Mesothelial cell of epicardium (in vitro differentiated cells): ENCODE measurements around the gene C5orf34. TPM values are rescaled to one million over a fixed set of nuclear protein-coding genes. Genes with fewer than 3 reads are reported as not detected.

Experiments
- DNase-seq, 2 experiments: peaks; one replicate each; pipeline ENCODE4 v3.0.0; 2021; ENCODE audit warnings: low spot score in 2 of 2; ENCODE audit not compliant: unreplicated experiment in 2 of 2
- H3K27ac Mint-ChIP-seq: 2 replicates; pipeline ENCODE4 v1.8.0; 2021; ENCODE audit warnings: mixed read lengths
- H3K27me3 Mint-ChIP-seq: 2 replicates; pipeline ENCODE4 v1.8.0; 2021; ENCODE audit warnings: low read depth, mixed read lengths
- H3K36me3 Mint-ChIP-seq: 2 replicates; pipeline ENCODE4 v1.8.0; 2021; ENCODE audit warnings: mixed read lengths
- H3K4me1 Mint-ChIP-seq: 2 replicates; pipeline ENCODE4 v1.8.0; 2021; ENCODE audit warnings: mixed read lengths
- H3K4me3 Mint-ChIP-seq: 2 replicates; pipeline ENCODE4 v1.8.0; 2021; ENCODE audit warnings: mild to moderate bottlenecking, moderate library complexity, mixed read lengths
- H3K9me3 Mint-ChIP-seq: 2 replicates; pipeline ENCODE4 v1.8.0; 2021; ENCODE audit warnings: mixed read lengths
- total RNA-seq: library from RNA; stranded (reverse); gene quantifications from 3 replicates; pipeline ENCODE4 v1.2.1, GENCODE V29; 2021
- TF ChIP-seq, protein P1 (sequence below): fragments of 200-600 bp; sonication (generic); IDR thresholded peaks from one replicate; pipeline ENCODE4 v1.5.0; 2021; ENCODE audit warnings: antibody characterized with exemption; ENCODE audit not compliant: unreplicated experiment

Gene C5orf34
- total RNA-seq, 1 donor from 2014 or later, result 5.5 TPM

GRCh38 chr5:43548358-43548757 lies 33.4 kb upstream of the C5orf34 start:
- H3K9me3 Mint-ChIP-seq, result no peaks in the 10 kb centered on the region
- H3K4me1 Mint-ChIP-seq, result peaks cover 6% of the 10 kb centered on the region
- H3K36me3 Mint-ChIP-seq, result peaks cover 33% of the 10 kb centered on the region
- no peak for DNase-seq
- H3K27ac Mint-ChIP-seq, result no peak overlapping the region
- no peaks in the 10 kb centered on the region for H3K27me3 Mint-ChIP-seq
- no peak overlapping the region for H3K4me3 Mint-ChIP-seq
- TF ChIP-seq, protein P1, sequence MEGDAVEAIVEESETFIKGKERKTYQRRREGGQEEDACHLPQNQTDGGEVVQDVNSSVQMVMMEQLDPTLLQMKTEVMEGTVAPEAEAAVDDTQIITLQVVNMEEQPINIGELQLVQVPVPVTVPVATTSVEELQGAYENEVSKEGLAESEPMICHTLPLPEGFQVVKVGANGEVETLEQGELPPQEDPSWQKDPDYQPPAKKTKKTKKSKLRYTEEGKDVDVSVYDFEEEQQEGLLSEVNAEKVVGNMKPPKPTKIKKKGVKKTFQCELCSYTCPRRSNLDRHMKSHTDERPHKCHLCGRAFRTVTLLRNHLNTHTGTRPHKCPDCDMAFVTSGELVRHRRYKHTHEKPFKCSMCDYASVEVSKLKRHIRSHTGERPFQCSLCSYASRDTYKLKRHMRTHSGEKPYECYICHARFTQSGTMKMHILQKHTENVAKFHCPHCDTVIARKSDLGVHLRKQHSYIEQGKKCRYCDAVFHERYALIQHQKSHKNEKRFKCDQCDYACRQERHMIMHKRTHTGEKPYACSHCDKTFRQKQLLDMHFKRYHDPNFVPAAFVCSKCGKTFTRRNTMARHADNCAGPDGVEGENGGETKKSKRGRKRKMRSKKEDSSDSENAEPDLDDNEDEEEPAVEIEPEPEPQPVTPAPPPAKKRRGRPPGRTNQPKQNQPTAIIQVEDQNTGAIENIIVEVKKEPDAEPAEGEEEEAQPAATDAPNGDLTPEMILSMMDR, result no peak

DNA sequence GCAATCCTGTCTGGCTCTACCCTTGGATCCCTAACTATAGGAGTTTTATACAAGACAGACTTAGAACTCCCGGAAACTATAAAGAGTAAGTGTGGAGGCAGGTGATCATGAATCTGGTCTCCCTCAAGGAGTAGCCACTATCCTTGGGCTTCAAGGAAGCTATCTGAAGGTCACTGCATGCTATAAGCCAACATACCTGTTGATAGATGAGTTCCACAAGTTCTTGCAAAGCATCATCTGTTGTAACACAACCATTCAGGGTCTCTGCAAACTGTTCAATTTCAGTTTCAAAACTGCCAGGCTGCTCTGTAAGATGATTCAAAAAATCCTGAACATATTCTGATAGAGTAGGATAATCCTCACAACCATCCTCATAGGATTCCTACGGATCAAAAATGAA lies 32.6 kb upstream of the C5orf34 start:
- DNase-seq, result no peak
- Mint-ChIP-seq H3K9me3 (no peaks in the 10 kb centered on the region), H3K4me1 (peaks cover 7% of the 10 kb centered on the region), H3K36me3 (peaks cover 38% of the 10 kb centered on the region), H3K27ac (no peak overlapping the region), H3K4me3 (no peak overlapping the region), H3K27me3 (no peaks in the 10 kb centered on the region)
- TF ChIP-seq, protein P1, result no peak

DNA sequence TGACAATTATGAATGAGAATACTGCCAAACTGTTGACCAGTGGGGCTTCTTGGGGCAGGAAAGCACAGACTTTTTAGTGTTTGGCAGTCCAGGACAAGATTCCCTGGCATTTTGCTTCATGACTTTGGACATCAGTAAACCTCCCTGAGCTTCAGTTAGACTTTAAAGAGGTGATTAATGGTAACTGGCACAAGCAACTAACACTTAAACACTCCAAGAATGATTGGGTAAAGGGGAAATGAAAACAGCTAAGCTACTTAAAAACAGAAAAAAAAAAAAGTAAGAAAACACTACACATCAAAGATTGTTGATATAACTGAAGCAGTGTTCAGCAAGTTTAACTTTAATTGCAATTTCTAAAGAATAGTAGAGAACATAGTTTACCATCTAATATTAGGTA lies 28.5 kb upstream of the C5orf34 start:
- DNase-seq, result no peak
- H3K4me3 Mint-ChIP-seq, result no peak overlapping the region
- no peaks in the 10 kb centered on the region for H3K9me3 Mint-ChIP-seq
- TF ChIP-seq, protein P1, result no peak
- peak overlapping the region; percentile 36 for H3K27ac Mint-ChIP-seq
- no peaks in the 10 kb centered on the region for H3K27me3 Mint-ChIP-seq
- peaks cover 3% of the 10 kb centered on the region for H3K4me1 Mint-ChIP-seq
- peaks cover 40% of the 10 kb centered on the region for H3K36me3 Mint-ChIP-seq

DNA sequence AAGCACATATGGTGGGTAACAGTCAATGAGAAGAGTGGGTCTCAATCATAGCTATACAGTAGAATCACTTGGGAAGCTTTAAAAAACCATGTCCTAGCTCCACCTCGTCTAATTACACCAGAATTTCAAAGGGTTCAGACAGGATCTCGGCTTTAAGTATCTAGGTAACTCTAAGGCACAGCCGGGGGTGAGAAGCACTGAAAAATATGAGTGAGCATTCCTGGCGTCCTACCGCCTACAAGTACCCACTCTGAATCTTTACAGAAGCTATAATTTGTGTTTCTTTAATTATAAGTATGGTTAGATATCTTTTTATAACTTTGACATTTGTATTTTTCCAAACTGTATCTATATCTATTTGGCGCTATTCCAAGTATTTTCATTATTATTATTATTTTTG lies 25.8 kb upstream of the C5orf34 start:
- TF ChIP-seq, protein P1, result no peak
- Mint-ChIP-seq H3K4me3 (no peak overlapping the region), H3K27me3 (no peaks in the 10 kb centered on the region), H3K4me1 (peaks cover 3% of the 10 kb centered on the region), H3K36me3 (peaks cover 40% of the 10 kb centered on the region), H3K27ac (no peak overlapping the region), H3K9me3 (no peaks in the 10 kb centered on the region)
- DNase-seq, result no peak

GRCh38 chr5:43536972-43537371 lies 22.0 kb upstream of the C5orf34 start:
- H3K9me3 Mint-ChIP-seq, result no peaks in the 10 kb centered on the region
- TF ChIP-seq, protein P1, result no peak
- H3K27me3 Mint-ChIP-seq, result no peaks in the 10 kb centered on the region
- H3K4me3 Mint-ChIP-seq, result no peak overlapping the region
- H3K4me1 Mint-ChIP-seq, result no peaks in the 10 kb centered on the region
- no peak for DNase-seq
- no peak overlapping the region for H3K27ac Mint-ChIP-seq
- peaks cover 42% of the 10 kb centered on the region for H3K36me3 Mint-ChIP-seq

DNA sequence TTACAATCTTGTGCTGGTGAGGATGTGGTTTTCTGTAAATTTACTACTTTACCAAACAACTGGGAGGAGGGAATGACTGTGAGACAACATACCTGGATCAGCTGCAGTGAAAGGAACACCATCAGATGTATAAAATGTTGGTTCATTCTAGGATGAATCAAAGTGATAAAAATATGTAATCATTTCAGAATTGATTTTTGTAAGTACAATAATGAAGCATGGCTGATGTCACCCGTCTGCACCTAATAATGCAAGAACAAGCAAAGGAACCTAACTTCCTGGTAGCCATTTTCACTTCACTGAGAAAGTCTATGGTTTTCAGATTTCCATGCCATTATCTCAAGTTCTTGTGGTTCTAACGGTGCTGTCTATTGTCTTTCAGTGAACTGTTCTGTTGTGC lies 18.7 kb upstream of the C5orf34 start:
- no peaks in the 10 kb centered on the region for H3K27me3 Mint-ChIP-seq

More for the DNA sequence above, 18.7 kb upstream of the C5orf34 start:
- DNase-seq, result no peak
- no peak overlapping the region for H3K27ac Mint-ChIP-seq
- TF ChIP-seq, protein P1, result no peak
- no peak overlapping the region for H3K4me3 Mint-ChIP-seq
- no peaks in the 10 kb centered on the region for H3K9me3 Mint-ChIP-seq
- H3K4me1 Mint-ChIP-seq, result no peaks in the 10 kb centered on the region
- peaks cover 46% of the 10 kb centered on the region for H3K36me3 Mint-ChIP-seq
